Stimulated activated naive CD8-positive, alpha-beta T cell treated with anti-CD3 and anti-CD28 coated beads, Interleukin-15, amount 100 ng/mL, for 72 hours (primary cell): ENCODE results near the gene THAP10.
A peak's percentile ranks its signal among the peaks of the same experiment; 100 is the strongest.
"Not testable (repeated sequence)": the region's sequence is repeated elsewhere in the genome, so short reads cannot be mapped to it uniquely, and the experiment has no call there.

ENCODE experiments used
- ATAC-seq: fragments of 150-1000 bp; cut with Tn5 transposase; 2 replicates; pipeline ENCODE4 v1.10.0; 2021; ENCODE audit warnings: mild to moderate bottlenecking, moderate library complexity
- DNase-seq, 2 donors: peaks; one replicate each; pipeline ENCODE4 v3.0.0; 2021 to 2022
- H3K27ac Mint-ChIP-seq, 2 donors: one replicate each; pipeline ENCODE4 v1.8.0; 2022; ENCODE audit warnings: mild to moderate bottlenecking in 2 of 2, mixed read lengths in 2 of 2, moderate library complexity in 2 of 2
- H3K27me3 Mint-ChIP-seq: one replicate; pipeline ENCODE4 v1.8.0; 2022; ENCODE audit warnings: mixed read lengths
- H3K4me1 Mint-ChIP-seq: one replicate; pipeline ENCODE4 v1.8.0; 2022; ENCODE audit warnings: mild to moderate bottlenecking, mixed read lengths
- H3K4me3 Mint-ChIP-seq, 2 donors: one replicate each; pipeline ENCODE4 v1.8.0; 2022; ENCODE audit warnings: mild to moderate bottlenecking in 2 of 2, mixed read lengths in 2 of 2, moderate library complexity in 1 of 2
- H3K9me3 Mint-ChIP-seq, 2 donors: one replicate each; pipeline ENCODE4 v1.8.0; 2022; ENCODE audit warnings: mixed read lengths in 2 of 2

THAP10 gene

GRCh38 chr15:70863450-70864218, 28.6 kb downstream of the THAP10 start:
- DNase-seq (no peak), ATAC-seq (no peak)
- Mint-ChIP-seq H3K27me3 (peaks cover 10% of the 10 kb centered on the region), H3K4me1 (no peaks in the 10 kb centered on the region), H3K27ac (no peak overlapping the region), H3K9me3 (no peaks in the 10 kb centered on the region), H3K4me3 (no peak overlapping the region)

- DNase-seq (no peak), ATAC-seq (no peak)
- Mint-ChIP-seq H3K4me1 (no peaks in the 10 kb centered on the region), H3K27me3 (peaks cover 32% of the 10 kb centered on the region), H3K4me3 (no peak overlapping the region), H3K9me3 (no peaks in the 10 kb centered on the region), H3K27ac (no peak overlapping the region)
These were observed 32.2 kb downstream of the THAP10 start for GRCh38 chr15:70859998-70860397.

GRCh38 chr15:70859322-70859908, 32.8 kb downstream of the THAP10 start:
- no peaks in the 10 kb centered on the region for H3K9me3 Mint-ChIP-seq
- H3K4me3 Mint-ChIP-seq = no peak overlapping the region
- H3K4me1 Mint-ChIP-seq = peaks cover 4% of the 10 kb centered on the region
- DNase-seq = no peak
- H3K27ac Mint-ChIP-seq = no peak overlapping the region
- peaks cover 38% of the 10 kb centered on the region for H3K27me3 Mint-ChIP-seq
- ATAC-seq = no peak

- H3K4me1 Mint-ChIP-seq, ATAC-seq, DNase-seq, H3K9me3 Mint-ChIP-seq, H3K4me3 Mint-ChIP-seq, H3K27ac Mint-ChIP-seq: not testable (repeated sequence)
- H3K27me3 Mint-ChIP-seq = peaks cover 43% of the 10 kb centered on the region
These were observed 33.5 kb downstream of the THAP10 start for GRCh38 chr15:70858614-70859321.

- peaks cover 51% of the 10 kb centered on the region for H3K27me3 Mint-ChIP-seq
- no peak for ATAC-seq
- no peaks in the 10 kb centered on the region for H3K9me3 Mint-ChIP-seq
- no peak for DNase-seq
- peaks cover 6% of the 10 kb centered on the region for H3K4me1 Mint-ChIP-seq
- no peak overlapping the region for H3K4me3 Mint-ChIP-seq
- no peak overlapping the region for H3K27ac Mint-ChIP-seq
These were observed 34.5 kb downstream of the THAP10 start for GRCh38 chr15:70857562-70858285.

GRCh38 chr15:70856884-70857561, 35.2 kb downstream of the THAP10 start:
- no peaks in the 10 kb centered on the region for H3K9me3 Mint-ChIP-seq
- H3K4me1 Mint-ChIP-seq = peaks cover 6% of the 10 kb centered on the region
- peaks cover 58% of the 10 kb centered on the region for H3K27me3 Mint-ChIP-seq
- H3K4me3 Mint-ChIP-seq = no peak overlapping the region
- no peak overlapping the region for H3K27ac Mint-ChIP-seq
- no peak for DNase-seq
- ATAC-seq = no peak

GRCh38 chr15:70856177-70856883, 35.9 kb downstream of the THAP10 start:
- no peak for ATAC-seq
- H3K9me3 Mint-ChIP-seq = no peaks in the 10 kb centered on the region
- H3K27me3 Mint-ChIP-seq = peaks cover 65% of the 10 kb centered on the region
- H3K27ac Mint-ChIP-seq = no peak overlapping the region
- peaks cover 6% of the 10 kb centered on the region for H3K4me1 Mint-ChIP-seq
- H3K4me3 Mint-ChIP-seq = no peak overlapping the region
- no peak for DNase-seq

- Mint-ChIP-seq H3K27ac (no peak overlapping the region), H3K4me1 (peaks cover 6% of the 10 kb centered on the region), H3K9me3 (no peaks in the 10 kb centered on the region), H3K4me3 (no peak overlapping the region), H3K27me3 (peaks cover 70% of the 10 kb centered on the region)
- ATAC-seq (no peak), DNase-seq (no peak)
These were observed 36.5 kb downstream of the THAP10 start for GRCh38 chr15:70855764-70856163.

GRCh38 chr15:70854666-70854976, 37.6 kb downstream of the THAP10 start:
- Mint-ChIP-seq H3K27me3 (peaks cover 82% of the 10 kb centered on the region), H3K9me3 (no peaks in the 10 kb centered on the region), H3K4me1 (peaks cover 6% of the 10 kb centered on the region), H3K4me3 (peak overlapping the region; percentile 87 to 93), H3K27ac (peak overlapping the region; percentile 87 to 96)
- DNase-seq (no peak), ATAC-seq (peak; percentile 39)

GRCh38 chr15:70853973-70854665, 38.1 kb downstream of the THAP10 start, which contains the start of gene LARP6:
TSS of gene LARP6 (minus strand) at chr15:70854157. CDS start at chr15:70854088, 69 bp downstream.
- DNase-seq (peak; percentile 2 to 26), ATAC-seq (peak; percentile 74)
- Mint-ChIP-seq H3K4me1 (peaks cover 6% of the 10 kb centered on the region), H3K27me3 (peaks cover 82% of the 10 kb centered on the region), H3K9me3 (no peaks in the 10 kb centered on the region), H3K4me3 (peak within 1 kb of the TSS; percentile 87 to 93), H3K27ac (peak within 1 kb of the TSS; percentile 87 to 96)

- DNase-seq (peak in 1 of 2 donors; percentile 24), ATAC-seq (peak; percentile 75)
- Mint-ChIP-seq H3K4me1 (peaks cover 6% of the 10 kb centered on the region), H3K9me3 (no peaks in the 10 kb centered on the region), H3K4me3 (peak overlapping the region; percentile 69 to 71), H3K27me3 (peaks cover 77% of the 10 kb centered on the region), H3K27ac (peak overlapping the region in 1 of 2 donors; percentile 69)
These were observed 38.8 kb downstream of the THAP10 start for GRCh38 chr15:70853318-70853972.

- ATAC-seq (no peak), DNase-seq (no peak)
- Mint-ChIP-seq H3K9me3 (no peaks in the 10 kb centered on the region), H3K4me3 (peak overlapping the region; percentile 69 to 71), H3K27me3 (peaks cover 77% of the 10 kb centered on the region), H3K4me1 (peaks cover 6% of the 10 kb centered on the region), H3K27ac (peak overlapping the region in 1 of 2 donors; percentile 69)
These were observed 39.5 kb downstream of the THAP10 start for GRCh38 chr15:70852501-70853317.

GRCh38 chr15:70851889-70852288, 40.3 kb downstream of the THAP10 start:
- H3K4me3 Mint-ChIP-seq = no peak overlapping the region
- H3K27me3 Mint-ChIP-seq = peaks cover 77% of the 10 kb centered on the region
- H3K4me1 Mint-ChIP-seq = peaks cover 6% of the 10 kb centered on the region
- H3K27ac Mint-ChIP-seq = no peak overlapping the region
- no peak for DNase-seq
- ATAC-seq = no peak
- H3K9me3 Mint-ChIP-seq = no peaks in the 10 kb centered on the region
